PC-3 (cell line): ENCODE results near the gene NIN.
"Not testable (repeated sequence)": the region's sequence is repeated elsewhere in the genome, so short reads cannot be mapped to it uniquely, and the experiment has no call there.

Source experiments
- EZH2 ChIP-seq: fragments of 300-600 bp; sonication (generic); IDR thresholded peaks from one replicate; pipeline ENCODE4 v1.6.1; 2017; ENCODE audit warnings: antibody characterized with exemption, mild to moderate bottlenecking, low read length; ENCODE audit not compliant: unreplicated experiment
- TF ChIP-seq, protein P1 (sequence below): fragments of 300-600 bp; sonication (generic); conservative IDR thresholded peaks from 2 replicates; pipeline ENCODE4 v1.5.1; 2017; ENCODE audit warnings: antibody characterized with exemption, low read depth, mild to moderate bottlenecking, low read length

GRCh38 chr14:50694260-50694659 is 136.7 kb downstream of the NIN start:
- TF ChIP-seq, protein P1, sequence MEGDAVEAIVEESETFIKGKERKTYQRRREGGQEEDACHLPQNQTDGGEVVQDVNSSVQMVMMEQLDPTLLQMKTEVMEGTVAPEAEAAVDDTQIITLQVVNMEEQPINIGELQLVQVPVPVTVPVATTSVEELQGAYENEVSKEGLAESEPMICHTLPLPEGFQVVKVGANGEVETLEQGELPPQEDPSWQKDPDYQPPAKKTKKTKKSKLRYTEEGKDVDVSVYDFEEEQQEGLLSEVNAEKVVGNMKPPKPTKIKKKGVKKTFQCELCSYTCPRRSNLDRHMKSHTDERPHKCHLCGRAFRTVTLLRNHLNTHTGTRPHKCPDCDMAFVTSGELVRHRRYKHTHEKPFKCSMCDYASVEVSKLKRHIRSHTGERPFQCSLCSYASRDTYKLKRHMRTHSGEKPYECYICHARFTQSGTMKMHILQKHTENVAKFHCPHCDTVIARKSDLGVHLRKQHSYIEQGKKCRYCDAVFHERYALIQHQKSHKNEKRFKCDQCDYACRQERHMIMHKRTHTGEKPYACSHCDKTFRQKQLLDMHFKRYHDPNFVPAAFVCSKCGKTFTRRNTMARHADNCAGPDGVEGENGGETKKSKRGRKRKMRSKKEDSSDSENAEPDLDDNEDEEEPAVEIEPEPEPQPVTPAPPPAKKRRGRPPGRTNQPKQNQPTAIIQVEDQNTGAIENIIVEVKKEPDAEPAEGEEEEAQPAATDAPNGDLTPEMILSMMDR = not testable (repeated sequence)
- TF ChIP-seq EZH2 = not testable (repeated sequence)
